H1 (cell line): ENCODE data around the gene HRH2. TPM values are rescaled to one million over a fixed set of nuclear protein-coding genes. Genes with fewer than 3 reads are reported as not detected.

Source experiments
- ATF3 ChIP-seq: IDR thresholded peaks from 2 replicates; pipeline ENCODE4 v1.6.1; 2011; ENCODE audit warnings: low read depth, mild to moderate bottlenecking, low read length; ENCODE audit not compliant: insufficient read depth
- BRCA1 ChIP-seq: IDR thresholded peaks from 2 replicates; pipeline ENCODE4 v1.6.1; 2012; ENCODE audit warnings: low read depth, low read length, improper control_type of control experiment
- CREB1 ChIP-seq: IDR thresholded peaks from 2 replicates; pipeline ENCODE4 v1.6.1; 2012; ENCODE audit warnings: inconsistent platforms
- EP300 ChIP-seq, 2 experiments: IDR thresholded peaks; 1 replicate in 1 of 2; 2 replicates in 1 of 2; pipeline ENCODE4 v1.6.1; 2011 to 2012; ENCODE audit warnings: low read depth in 2 of 2, low read length in 2 of 2, mild to moderate bottlenecking in 2 of 2, borderline replicate concordance in 1 of 2, inconsistent platforms in 1 of 2, moderate library complexity in 1 of 2
- GABPA ChIP-seq: IDR thresholded peaks from 2 replicates; pipeline ENCODE4 v1.6.1; 2011; ENCODE audit warnings: mild to moderate bottlenecking, low read length, moderate library complexity, borderline replicate concordance; ENCODE audit not compliant: insufficient read depth
- HDAC6 ChIP-seq: IDR thresholded peaks from one replicate; pipeline ENCODE4 v1.7.1; 2012; ENCODE audit warnings: low read depth, mild to moderate bottlenecking, inconsistent platforms, low read length, moderate library complexity
- JUND ChIP-seq: IDR thresholded peaks from 2 replicates; pipeline ENCODE4 v1.6.1; 2011; ENCODE audit warnings: mild to moderate bottlenecking, improper control_type of control experiment, low read length
- KDM5A ChIP-seq: fragments of 200-600 bp; IDR thresholded peaks from 2 replicates; pipeline ENCODE4 v1.7.1; 2012; ENCODE audit warnings: mild to moderate bottlenecking, low read length, inconsistent platforms, mixed read lengths
- MAFK ChIP-seq: IDR thresholded peaks from 2 replicates; pipeline ENCODE4 v1.6.1; 2012; ENCODE audit warnings: low read depth, mild to moderate bottlenecking, improper control_type of control experiment, low read length
- NANOG ChIP-seq: IDR thresholded peaks from 2 replicates; pipeline ENCODE4 v1.6.1; 2011; ENCODE audit warnings: low read length, low read depth, mild to moderate bottlenecking, inconsistent platforms; ENCODE audit not compliant: insufficient read depth, poor library complexity, severe bottlenecking
- PHF8 ChIP-seq: fragments of 200-600 bp; sonication (generic); conservative IDR thresholded peaks from 2 replicates; pipeline ENCODE4 v1.7.1; 2012; ENCODE audit warnings: low read depth, mild to moderate bottlenecking, inconsistent platforms, low read length, moderate library complexity
- RAD21 ChIP-seq, 2 experiments: IDR thresholded peaks in 1 of 2; conservative IDR thresholded peaks in 1 of 2; 2 replicates each; pipeline ENCODE4 v1.6.1; 2011; ENCODE audit warnings: low read depth in 2 of 2, low read length in 2 of 2, improper control_type of control experiment in 1 of 2, inconsistent platforms in 1 of 2, mild to moderate bottlenecking in 1 of 2, moderate library complexity in 1 of 2
- RXRA ChIP-seq: IDR thresholded peaks from 2 replicates; pipeline ENCODE4 v1.6.1; 2011; ENCODE audit warnings: low read depth, mild to moderate bottlenecking, low read length, moderate library complexity; ENCODE audit not compliant: insufficient read depth
- SIN3A ChIP-seq, 2 experiments: IDR thresholded peaks in 1 of 2; conservative IDR thresholded peaks in 1 of 2; 2 replicates each; pipeline ENCODE4 v1.6.1; 2011 to 2012; ENCODE audit warnings: low read length in 2 of 2, improper control_type of control experiment in 1 of 2, low read depth in 1 of 2, mild to moderate bottlenecking in 1 of 2
- SIRT6 ChIP-seq: IDR thresholded peaks from one replicate; pipeline ENCODE4 v1.7.1; 2012; ENCODE audit warnings: low read length, inconsistent platforms
- SP2 ChIP-seq: IDR thresholded peaks from 2 replicates; pipeline ENCODE4 v1.6.1; 2012; ENCODE audit warnings: mild to moderate bottlenecking, low read length, inconsistent platforms
- SP4 ChIP-seq: IDR thresholded peaks from 2 replicates; pipeline ENCODE4 v1.6.1; 2012; ENCODE audit warnings: low read length, inconsistent platforms
- TAF7 ChIP-seq: optimal IDR thresholded peaks from 2 replicates; pipeline ENCODE3; 2011; ENCODE audit warnings: low read depth, mild to moderate bottlenecking, inconsistent platforms, low read length, moderate library complexity, borderline replicate concordance
- TCF12 ChIP-seq: IDR thresholded peaks from 2 replicates; pipeline ENCODE4 v1.6.1; 2011; ENCODE audit warnings: low read depth, mild to moderate bottlenecking, low read length
- polyA plus RNA-seq, 7 experiments: library from polyadenylated mRNA; depleted of rRNA in 3 of 7; stranded (reverse) in 5 of 7; unstranded in 2 of 7; fragments of >200 nt in 5 of 7; fragments of 200-250 nt in 2 of 7; gene quantifications; 1 replicate in 5 of 7; 2 replicates in 1 of 7; 4 replicates in 1 of 7; pipeline versions ENCODE4 v1.2.1 to v1.2.3, GENCODE V29; 2011 to 2013; ENCODE audit warnings: missing spikeins in 2 of 7, mixed read lengths in 2 of 7
- total RNA-seq: library from RNA; stranded (reverse); fragmentation: NEBNext Ultra II Directional; extraction: Animal tissue kit (Norgen Biotek cat#: 25700); gene quantifications from 2 replicates; pipeline ENCODE4 v1.2.1, GENCODE V29; 2021
- TF ChIP-seq, protein P1 (sequence below), 3 experiments: IDR thresholded peaks; 1 replicate in 2 of 3; 2 replicates in 1 of 3; pipeline versions ENCODE4 v1.5.1 to v1.6.1; 2011; ENCODE audit warnings: low read length in 3 of 3, mild to moderate bottlenecking in 3 of 3, inconsistent platforms in 2 of 3, low read depth in 1 of 3, moderate library complexity in 1 of 3; ENCODE audit not compliant: insufficient read depth in 1 of 3; ENCODE audit errors: control extremely low read depth in 1 of 3

HRH2 gene
- total and polyA plus RNA-seq, 2 of the 8 experiments (the other 6 are each of a cell fraction or from before 2014, with no cell fraction given) = 7.8 to 8.1 TPM

DNA sequence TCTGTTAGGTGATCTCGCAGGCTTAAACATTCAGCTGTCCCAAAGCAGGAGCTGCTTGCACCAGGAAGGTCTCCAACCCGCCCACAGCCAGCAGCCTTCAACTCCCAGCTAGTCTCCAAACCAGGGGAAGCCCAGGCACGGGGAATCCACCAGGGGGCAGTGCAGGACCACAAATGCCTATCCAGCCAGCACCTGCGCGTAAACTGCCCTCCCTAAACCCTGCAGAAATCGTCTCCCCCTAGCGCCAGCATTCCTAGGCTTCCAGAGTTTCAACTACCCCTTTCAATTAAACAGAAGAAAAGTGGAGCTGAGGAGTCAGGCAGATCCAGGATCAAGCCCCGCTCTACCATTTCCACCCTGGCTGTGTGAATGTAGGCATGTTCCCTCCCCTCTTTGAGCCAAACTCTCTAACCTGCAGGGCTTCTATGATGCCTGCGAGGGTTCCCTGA, 72.0 kb downstream of the HRH2 start (continued):
- TF ChIP-seq, protein P1, sequence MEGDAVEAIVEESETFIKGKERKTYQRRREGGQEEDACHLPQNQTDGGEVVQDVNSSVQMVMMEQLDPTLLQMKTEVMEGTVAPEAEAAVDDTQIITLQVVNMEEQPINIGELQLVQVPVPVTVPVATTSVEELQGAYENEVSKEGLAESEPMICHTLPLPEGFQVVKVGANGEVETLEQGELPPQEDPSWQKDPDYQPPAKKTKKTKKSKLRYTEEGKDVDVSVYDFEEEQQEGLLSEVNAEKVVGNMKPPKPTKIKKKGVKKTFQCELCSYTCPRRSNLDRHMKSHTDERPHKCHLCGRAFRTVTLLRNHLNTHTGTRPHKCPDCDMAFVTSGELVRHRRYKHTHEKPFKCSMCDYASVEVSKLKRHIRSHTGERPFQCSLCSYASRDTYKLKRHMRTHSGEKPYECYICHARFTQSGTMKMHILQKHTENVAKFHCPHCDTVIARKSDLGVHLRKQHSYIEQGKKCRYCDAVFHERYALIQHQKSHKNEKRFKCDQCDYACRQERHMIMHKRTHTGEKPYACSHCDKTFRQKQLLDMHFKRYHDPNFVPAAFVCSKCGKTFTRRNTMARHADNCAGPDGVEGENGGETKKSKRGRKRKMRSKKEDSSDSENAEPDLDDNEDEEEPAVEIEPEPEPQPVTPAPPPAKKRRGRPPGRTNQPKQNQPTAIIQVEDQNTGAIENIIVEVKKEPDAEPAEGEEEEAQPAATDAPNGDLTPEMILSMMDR (IDR thresholded peaks at IDR 0.05; ENCODE audit: control extremely low read depth in 1 of 3, insufficient read depth in 1 of 3, low read depth in 1 of 3, low read length in 3 of 3) = peak in 2 of 3 experiments; percentile 99 to 100; a peak in 3 of 4 replicates
- TF ChIP-seq GABPA (peak; percentile 76; the same call in 1 of the 2 replicates), SP4 (0 out of 2 replicates have a peak, but pooled peaks have one; percentile 75), PHF8 (no peak), RXRA (no peak), CREB1 (0 out of 2 replicates have a peak, but pooled peaks have one; percentile 46), SIRT6 (no peak), SIN3A (conservative IDR thresholded peaks at IDR 0.05 in 1 of 2, IDR thresholded peaks at IDR 0.05 in 1 of 2; ENCODE audit: low read depth in 1 of 2, low read length in 2 of 2) (peak; percentile 68 to 76; a peak in 1 of 4 replicates), EP300 (IDR thresholded peaks at IDR 0.05; ENCODE audit: borderline replicate concordance in 1 of 2, low read depth in 2 of 2, low read length in 2 of 2) (peak in 1 of 2 experiments; percentile 66; a peak in 1 of 3 replicates), TCF12 (peak; percentile 91), HDAC6 (no peak), TAF7 (peak; percentile 75), MAFK (no peak), KDM5A (peak; percentile 36; the same call in 1 of the 2 replicates), ATF3 (0 out of 2 replicates have a peak, but pooled peaks have one; percentile 19), SP2 (no peak), NANOG (peak; percentile 39), BRCA1 (no peak), RAD21 (IDR thresholded peaks at IDR 0.05 in 1 of 2, conservative IDR thresholded peaks at IDR 0.05 in 1 of 2; ENCODE audit: low read depth in 2 of 2, low read length in 2 of 2) (peak; percentile 100), JUND (peak; percentile 55; the same call in 1 of the 2 replicates)
